Measurements from ENCODE around the gene PLA2G4D. TPM values are rescaled to one million over a fixed set of nuclear protein-coding genes. Genes with fewer than 3 reads are reported as not detected.

Gene PLA2G4D
- total and polyA plus RNA-seq, 2 experiments from 2014 or later: 0.07 to 0.15 TPM

DNA sequence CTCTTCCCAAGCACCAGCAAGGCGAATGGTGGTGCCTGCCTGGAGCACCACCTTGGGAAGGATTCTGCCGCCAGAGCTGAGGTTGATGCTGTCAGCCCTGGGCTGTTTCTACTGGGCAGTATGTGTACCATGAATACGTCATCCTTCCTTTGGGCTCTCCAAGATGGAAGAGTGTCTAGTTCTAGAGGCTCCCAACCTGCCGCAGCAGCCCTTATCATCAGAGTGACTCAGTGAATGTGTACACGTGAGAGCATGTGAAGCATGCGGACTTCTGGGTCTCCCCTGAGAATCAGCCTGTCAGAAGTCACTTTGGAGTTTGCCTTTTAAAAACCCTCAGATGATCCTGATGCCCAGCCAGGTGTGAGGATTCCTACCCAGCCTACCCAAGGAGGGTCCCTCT lies 20.9 kb downstream of the PLA2G4D start:
- Histone ChIP-seq H4K20me1 (replicated peaks; ENCODE audit: insufficient read depth) (no peaks in the 10 kb centered on the region), H3F3A (replicated peaks; ENCODE audit: low read depth) (no peaks in the 10 kb centered on the region), H3K27ac (ENCODE audit: low read depth) (no peak overlapping the region), H3K9me2 (ENCODE audit: insufficient read depth) (no peaks in the 10 kb centered on the region), H3K4me1 (ENCODE audit: insufficient read depth) (peaks cover 3% of the 10 kb centered on the region; the same call in 1 of the 2 replicates), H3K27me3 (ENCODE audit: insufficient read depth) (no peaks in the 10 kb centered on the region), H3K79me2 (replicated peaks; ENCODE audit: insufficient read depth) (no peaks in the 10 kb centered on the region), H3K4me2 (no peak overlapping the region), H2AFZ (no peak overlapping the region), H3K36me3 (ENCODE audit: insufficient read depth) (no peaks in the 10 kb centered on the region), H3K4me3 (no peak overlapping the region)
- Mint-ChIP-seq H3K9me3 (no peaks in the 10 kb centered on the region), H3K4me3 (no peak overlapping the region), H3K36me3 (ENCODE audit: low read depth) (no peaks in the 10 kb centered on the region), H3K27me3 (ENCODE audit: insufficient read depth, low read depth, poor library complexity) (peaks cover 6% of the 10 kb centered on the region), H3K27ac (no peak overlapping the region), H3K4me1 (peaks cover 11% of the 10 kb centered on the region)
- TF ChIP-seq NANOG (IDR thresholded peaks at IDR 0.05; ENCODE audit: borderline replicate concordance): no peak
- TF ChIP-seq, protein P1, sequence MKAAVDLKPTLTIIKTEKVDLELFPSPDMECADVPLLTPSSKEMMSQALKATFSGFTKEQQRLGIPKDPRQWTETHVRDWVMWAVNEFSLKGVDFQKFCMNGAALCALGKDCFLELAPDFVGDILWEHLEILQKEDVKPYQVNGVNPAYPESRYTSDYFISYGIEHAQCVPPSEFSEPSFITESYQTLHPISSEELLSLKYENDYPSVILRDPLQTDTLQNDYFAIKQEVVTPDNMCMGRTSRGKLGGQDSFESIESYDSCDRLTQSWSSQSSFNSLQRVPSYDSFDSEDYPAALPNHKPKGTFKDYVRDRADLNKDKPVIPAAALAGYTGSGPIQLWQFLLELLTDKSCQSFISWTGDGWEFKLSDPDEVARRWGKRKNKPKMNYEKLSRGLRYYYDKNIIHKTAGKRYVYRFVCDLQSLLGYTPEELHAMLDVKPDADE (IDR thresholded peaks at IDR 0.05): no peak
- TF ChIP-seq, protein P2, sequence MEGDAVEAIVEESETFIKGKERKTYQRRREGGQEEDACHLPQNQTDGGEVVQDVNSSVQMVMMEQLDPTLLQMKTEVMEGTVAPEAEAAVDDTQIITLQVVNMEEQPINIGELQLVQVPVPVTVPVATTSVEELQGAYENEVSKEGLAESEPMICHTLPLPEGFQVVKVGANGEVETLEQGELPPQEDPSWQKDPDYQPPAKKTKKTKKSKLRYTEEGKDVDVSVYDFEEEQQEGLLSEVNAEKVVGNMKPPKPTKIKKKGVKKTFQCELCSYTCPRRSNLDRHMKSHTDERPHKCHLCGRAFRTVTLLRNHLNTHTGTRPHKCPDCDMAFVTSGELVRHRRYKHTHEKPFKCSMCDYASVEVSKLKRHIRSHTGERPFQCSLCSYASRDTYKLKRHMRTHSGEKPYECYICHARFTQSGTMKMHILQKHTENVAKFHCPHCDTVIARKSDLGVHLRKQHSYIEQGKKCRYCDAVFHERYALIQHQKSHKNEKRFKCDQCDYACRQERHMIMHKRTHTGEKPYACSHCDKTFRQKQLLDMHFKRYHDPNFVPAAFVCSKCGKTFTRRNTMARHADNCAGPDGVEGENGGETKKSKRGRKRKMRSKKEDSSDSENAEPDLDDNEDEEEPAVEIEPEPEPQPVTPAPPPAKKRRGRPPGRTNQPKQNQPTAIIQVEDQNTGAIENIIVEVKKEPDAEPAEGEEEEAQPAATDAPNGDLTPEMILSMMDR (conservative IDR thresholded peaks at IDR 0.05; ENCODE audit: low read depth in 2 of 2): no peak
- TF ChIP-seq EZH2phosphoT487 (IDR thresholded peaks at IDR 0.05; ENCODE audit: unreplicated experiment): no peak
- no peak for TF ChIP-seq ZNF114 (CRISPR knock-in tag; IDR thresholded peaks at IDR 0.05)
- TF ChIP-seq, protein P3, sequence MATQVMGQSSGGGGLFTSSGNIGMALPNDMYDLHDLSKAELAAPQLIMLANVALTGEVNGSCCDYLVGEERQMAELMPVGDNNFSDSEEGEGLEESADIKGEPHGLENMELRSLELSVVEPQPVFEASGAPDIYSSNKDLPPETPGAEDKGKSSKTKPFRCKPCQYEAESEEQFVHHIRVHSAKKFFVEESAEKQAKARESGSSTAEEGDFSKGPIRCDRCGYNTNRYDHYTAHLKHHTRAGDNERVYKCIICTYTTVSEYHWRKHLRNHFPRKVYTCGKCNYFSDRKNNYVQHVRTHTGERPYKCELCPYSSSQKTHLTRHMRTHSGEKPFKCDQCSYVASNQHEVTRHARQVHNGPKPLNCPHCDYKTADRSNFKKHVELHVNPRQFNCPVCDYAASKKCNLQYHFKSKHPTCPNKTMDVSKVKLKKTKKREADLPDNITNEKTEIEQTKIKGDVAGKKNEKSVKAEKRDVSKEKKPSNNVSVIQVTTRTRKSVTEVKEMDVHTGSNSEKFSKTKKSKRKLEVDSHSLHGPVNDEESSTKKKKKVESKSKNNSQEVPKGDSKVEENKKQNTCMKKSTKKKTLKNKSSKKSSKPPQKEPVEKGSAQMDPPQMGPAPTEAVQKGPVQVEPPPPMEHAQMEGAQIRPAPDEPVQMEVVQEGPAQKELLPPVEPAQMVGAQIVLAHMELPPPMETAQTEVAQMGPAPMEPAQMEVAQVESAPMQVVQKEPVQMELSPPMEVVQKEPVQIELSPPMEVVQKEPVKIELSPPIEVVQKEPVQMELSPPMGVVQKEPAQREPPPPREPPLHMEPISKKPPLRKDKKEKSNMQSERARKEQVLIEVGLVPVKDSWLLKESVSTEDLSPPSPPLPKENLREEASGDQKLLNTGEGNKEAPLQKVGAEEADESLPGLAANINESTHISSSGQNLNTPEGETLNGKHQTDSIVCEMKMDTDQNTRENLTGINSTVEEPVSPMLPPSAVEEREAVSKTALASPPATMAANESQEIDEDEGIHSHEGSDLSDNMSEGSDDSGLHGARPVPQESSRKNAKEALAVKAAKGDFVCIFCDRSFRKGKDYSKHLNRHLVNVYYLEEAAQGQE (IDR thresholded peaks at IDR 0.05; ENCODE audit: unreplicated experiment): no peak
- no peak for TF ChIP-seq EZH2 (IDR thresholded peaks at IDR 0.05; ENCODE audit: low read depth, unreplicated experiment)
- TF ChIP-seq JUNB (IDR thresholded peaks at IDR 0.05; ENCODE audit: unreplicated experiment): no peak
- no peak for TF ChIP-seq ZNF331 (CRISPR knock-in tag; IDR thresholded peaks at IDR 0.05; ENCODE audit: low read depth)
- TF ChIP-seq POLR2AphosphoS5 (IDR thresholded peaks at IDR 0.05; ENCODE audit: low read depth): no peak
- TF ChIP-seq CREB1 (CRISPR knock-in tag; IDR thresholded peaks at IDR 0.05; ENCODE audit: low read depth): no peak
- TF ChIP-seq, protein P4, sequence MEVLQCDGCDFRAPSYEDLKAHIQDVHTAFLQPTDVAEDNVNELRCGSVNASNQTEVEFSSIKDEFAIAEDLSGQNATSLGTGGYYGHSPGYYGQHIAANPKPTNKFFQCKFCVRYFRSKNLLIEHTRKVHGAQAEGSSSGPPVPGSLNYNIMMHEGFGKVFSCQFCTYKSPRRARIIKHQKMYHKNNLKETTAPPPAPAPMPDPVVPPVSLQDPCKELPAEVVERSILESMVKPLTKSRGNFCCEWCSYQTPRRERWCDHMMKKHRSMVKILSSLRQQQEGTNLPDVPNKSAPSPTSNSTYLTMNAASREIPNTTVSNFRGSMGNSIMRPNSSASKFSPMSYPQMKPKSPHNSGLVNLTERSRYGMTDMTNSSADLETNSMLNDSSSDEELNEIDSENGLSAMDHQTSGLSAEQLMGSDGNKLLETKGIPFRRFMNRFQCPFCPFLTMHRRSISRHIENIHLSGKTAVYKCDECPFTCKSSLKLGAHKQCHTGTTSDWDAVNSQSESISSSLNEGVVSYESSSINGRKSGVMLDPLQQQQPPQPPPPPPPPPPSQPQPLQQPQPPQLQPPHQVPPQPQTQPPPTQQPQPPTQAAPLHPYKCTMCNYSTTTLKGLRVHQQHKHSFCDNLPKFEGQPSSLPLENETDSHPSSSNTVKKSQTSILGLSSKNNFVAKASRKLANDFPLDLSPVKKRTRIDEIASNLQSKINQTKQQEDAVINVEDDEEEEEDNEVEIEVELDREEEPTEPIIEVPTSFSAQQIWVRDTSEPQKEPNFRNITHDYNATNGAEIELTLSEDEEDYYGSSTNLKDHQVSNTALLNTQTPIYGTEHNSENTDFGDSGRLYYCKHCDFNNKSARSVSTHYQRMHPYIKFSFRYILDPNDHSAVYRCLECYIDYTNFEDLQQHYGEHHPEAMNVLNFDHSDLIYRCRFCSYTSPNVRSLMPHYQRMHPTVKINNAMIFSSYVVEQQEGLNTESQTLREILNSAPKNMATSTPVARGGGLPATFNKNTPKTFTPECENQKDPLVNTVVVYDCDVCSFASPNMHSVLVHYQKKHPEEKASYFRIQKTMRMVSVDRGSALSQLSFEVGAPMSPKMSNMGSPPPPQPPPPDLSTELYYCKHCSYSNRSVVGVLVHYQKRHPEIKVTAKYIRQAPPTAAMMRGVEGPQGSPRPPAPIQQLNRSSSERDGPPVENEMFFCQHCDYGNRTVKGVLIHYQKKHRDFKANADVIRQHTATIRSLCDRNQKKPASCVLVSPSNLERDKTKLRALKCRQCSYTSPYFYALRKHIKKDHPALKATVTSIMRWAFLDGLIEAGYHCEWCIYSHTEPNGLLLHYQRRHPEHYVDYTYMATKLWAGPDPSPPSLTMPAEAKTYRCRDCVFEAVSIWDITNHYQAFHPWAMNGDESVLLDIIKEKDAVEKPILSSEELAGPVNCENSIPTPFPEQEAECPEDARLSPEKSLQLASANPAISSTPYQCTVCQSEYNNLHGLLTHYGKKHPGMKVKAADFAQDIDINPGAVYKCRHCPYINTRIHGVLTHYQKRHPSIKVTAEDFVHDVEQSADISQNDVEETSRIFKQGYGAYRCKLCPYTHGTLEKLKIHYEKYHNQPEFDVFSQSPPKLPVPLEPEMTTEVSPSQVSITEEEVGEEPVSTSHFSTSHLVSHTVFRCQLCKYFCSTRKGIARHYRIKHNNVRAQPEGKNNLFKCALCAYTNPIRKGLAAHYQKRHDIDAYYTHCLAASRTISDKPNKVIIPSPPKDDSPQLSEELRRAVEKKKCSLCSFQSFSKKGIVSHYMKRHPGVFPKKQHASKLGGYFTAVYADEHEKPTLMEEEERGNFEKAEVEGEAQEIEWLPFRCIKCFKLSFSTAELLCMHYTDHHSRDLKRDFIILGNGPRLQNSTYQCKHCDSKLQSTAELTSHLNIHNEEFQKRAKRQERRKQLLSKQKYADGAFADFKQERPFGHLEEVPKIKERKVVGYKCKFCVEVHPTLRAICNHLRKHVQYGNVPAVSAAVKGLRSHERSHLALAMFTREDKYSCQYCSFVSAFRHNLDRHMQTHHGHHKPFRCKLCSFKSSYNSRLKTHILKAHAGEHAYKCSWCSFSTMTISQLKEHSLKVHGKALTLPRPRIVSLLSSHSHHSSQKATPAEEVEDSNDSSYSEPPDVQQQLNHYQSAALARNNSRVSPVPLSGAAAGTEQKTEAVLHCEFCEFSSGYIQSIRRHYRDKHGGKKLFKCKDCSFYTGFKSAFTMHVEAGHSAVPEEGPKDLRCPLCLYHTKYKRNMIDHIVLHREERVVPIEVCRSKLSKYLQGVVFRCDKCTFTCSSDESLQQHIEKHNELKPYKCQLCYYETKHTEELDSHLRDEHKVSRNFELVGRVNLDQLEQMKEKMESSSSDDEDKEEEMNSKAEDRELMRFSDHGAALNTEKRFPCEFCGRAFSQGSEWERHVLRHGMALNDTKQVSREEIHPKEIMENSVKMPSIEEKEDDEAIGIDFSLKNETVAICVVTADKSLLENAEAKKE (CRISPR knock-in tag; IDR thresholded peaks at IDR 0.05): no peak
- TF ChIP-seq STAT1 (IDR thresholded peaks at IDR 0.05; ENCODE audit: unreplicated experiment): no peak
- DNase-seq (ENCODE audit: low spot score) (no peak), ATAC-seq (no peak)
